Small intestine (tissue), 7 donors: ENCODE data around the gene SYT8. TPM values are rescaled to one million over a fixed set of nuclear protein-coding genes. Genes with fewer than 3 reads are reported as not detected.

Experiments used
- DNase-seq, 2 donors: peaks; one replicate each; pipeline versions ENCODE4 v3.0.0 to v3.0.0-alpha.2; 2013
- FAIRE-seq: peaks from 2 replicates; lab custom pipeline; 2012; peaks lifted over from hg19 to GRCh38; lab: Jason Lieb, UNC
- H3K27ac ChIP-seq, 3 donors: one replicate each; pipeline ENCODE4 v1.5.1; 2013; ENCODE audit warnings: low read length in 2 of 3, mild to moderate bottlenecking in 2 of 3, control low read depth in 1 of 3, inconsistent platforms in 1 of 3, low read depth in 1 of 3, moderate library complexity in 1 of 3
- H3K27me3 ChIP-seq, 3 donors: one replicate each; pipeline ENCODE4 v1.6.1; 2013; ENCODE audit warnings: low read length in 3 of 3, inconsistent platforms in 1 of 3; ENCODE audit not compliant: control insufficient read depth in 3 of 3, insufficient read depth in 3 of 3
- H3K36me3 ChIP-seq, 3 donors: one replicate each; pipeline ENCODE4 v1.6.1; 2013; ENCODE audit warnings: low read length in 3 of 3, inconsistent platforms in 1 of 3, low read depth in 1 of 3, mild to moderate bottlenecking in 1 of 3, moderate library complexity in 1 of 3; ENCODE audit not compliant: control insufficient read depth in 3 of 3, insufficient read depth in 2 of 3
- H3K4me1 ChIP-seq, 3 donors: one replicate each; pipeline ENCODE4 v1.6.1; 2013; ENCODE audit warnings: low read length in 2 of 3, inconsistent platforms in 1 of 3, low read depth in 1 of 3, mild to moderate bottlenecking in 1 of 3, moderate library complexity in 1 of 3; ENCODE audit not compliant: control insufficient read depth in 3 of 3, insufficient read depth in 2 of 3
- H3K4me3 ChIP-seq, 3 donors: one replicate each; pipeline ENCODE4 v1.5.1; 2013; ENCODE audit warnings: low read length in 3 of 3, control low read depth in 1 of 3, inconsistent platforms in 1 of 3, low read depth in 1 of 3, mild to moderate bottlenecking in 1 of 3, moderate library complexity in 1 of 3
- H3K9me3 ChIP-seq, 2 donors: one replicate each; pipeline ENCODE4 v1.6.1; 2013; ENCODE audit warnings: low read depth in 1 of 2, low read length in 1 of 2; ENCODE audit not compliant: control insufficient read depth in 2 of 2, insufficient read depth in 1 of 2
- WGBS, 3 donors: extraction: QIAGEN DNeasy Blood & Tissue Kit; methylation state at CpG; one replicate each; pipeline ENCODE4 v1.1.7; 2013; 5-methylcytosine and 5-hydroxymethylcytosine counted together
- polyA plus RNA-seq, 4 donors: library from polyadenylated mRNA; stranded (reverse) in 3 of 4; unstranded in 1 of 4; fragments of 200-250 nt in 3 of 4; fragments of 120-200 nt in 1 of 4; gene quantifications; one replicate each; pipeline versions ENCODE4 v1.2.1 to v1.2.3, GENCODE V29; 2013
- donor health status: healthy with polysubstance abuse.
- donor health status: control.
- donor health status: control.
- donor health status: Bipolar disorder and iron deficiency.
- donor health status: healthy.

SYT8 gene
- polyA plus RNA-seq, 4 donors, result 3.1 to 46.5 (median 24.2) TPM

- H3K36me3 ChIP-seq, result no peaks in the 10 kb centered on the region
- WGBS, 3 donors, result 76 to 88% (median 87%) methylated on average over 27 to 32 of the region's 32 CpGs
- no peak for DNase-seq
- peak within 1 kb of the TSS in 1 of 3 donors; percentile 38 for H3K27ac ChIP-seq
- no peaks in the 10 kb centered on the region for H3K9me3 ChIP-seq
- no peaks in the 10 kb centered on the region for H3K27me3 ChIP-seq
- FAIRE-seq, result no peak
- H3K4me3 ChIP-seq, result no peak within 1 kb of the TSS
- peaks cover 0 to 24% (median 8%) of the 10 kb centered on the region in 3 donors for H3K4me1 ChIP-seq
These were observed 3.8 kb downstream of the SYT8 start, which contains the start of gene TNNI2 for GRCh38 chr11:1838426-1839144. TSS of gene TNNI2 (plus strand) at chr11:1838981. CDS start at chr11:1839697, 716 bp downstream.

GRCh38 chr11:1839204-1839923, 4.6 kb downstream of the SYT8 start:
- DNase-seq (no peak), FAIRE-seq (no peak)
- Histone ChIP-seq H3K9me3 (no peaks in the 10 kb centered on the region), H3K36me3 (no peaks in the 10 kb centered on the region), H3K4me1 (peaks cover 0 to 22% (median 12%) of the 10 kb centered on the region in 3 donors), H3K4me3 (no peak overlapping the region), H3K27ac (peak overlapping the region in 1 of 3 donors; percentile 38), H3K27me3 (no peaks in the 10 kb centered on the region)
- WGBS, 3 donors, result 60 to 76% (median 74%) methylated on average over 12 of the region's 12 CpGs

GRCh38 chr11:1839924-1840779, 5.4 kb downstream of the SYT8 start:
- no peak for FAIRE-seq
- H3K4me1 ChIP-seq, result peaks cover 0 to 18% (median 5%) of the 10 kb centered on the region in 3 donors
- no peak overlapping the region for H3K27ac ChIP-seq
- H3K4me3 ChIP-seq, result no peak overlapping the region
- 70 to 81% (median 78%) methylated on average over 20 to 26 of the region's 26 CpGs for WGBS, 3 donors
- H3K27me3 ChIP-seq, result no peaks in the 10 kb centered on the region
- no peaks in the 10 kb centered on the region for H3K9me3 ChIP-seq
- no peaks in the 10 kb centered on the region for H3K36me3 ChIP-seq
- peak in 1 of 2 donors; percentile 24 for DNase-seq

GRCh38 chr11:1840780-1841480, 6.1 kb downstream of the SYT8 start:
- H3K4me3 ChIP-seq, result no peak overlapping the region
- FAIRE-seq (no peak), DNase-seq (no peak)
- H3K36me3 ChIP-seq, result no peaks in the 10 kb centered on the region
- no peaks in the 10 kb centered on the region for H3K27me3 ChIP-seq
- peaks cover 0 to 16% (median 5%) of the 10 kb centered on the region in 3 donors for H3K4me1 ChIP-seq
- 81 to 91% (median 85%) methylated on average over 31 to 37 of the region's 37 CpGs for WGBS, 3 donors
- H3K9me3 ChIP-seq, result no peaks in the 10 kb centered on the region
- H3K27ac ChIP-seq, result no peak overlapping the region

GRCh38 chr11:1841511-1842148, 6.8 kb downstream of the SYT8 start:
- H3K4me1 ChIP-seq, result peaks cover 0 to 16% (median 5%) of the 10 kb centered on the region in 3 donors
- no peaks in the 10 kb centered on the region for H3K36me3 ChIP-seq
- DNase-seq (no peak), FAIRE-seq (no peak)
- H3K27me3 ChIP-seq, result no peaks in the 10 kb centered on the region
- no peaks in the 10 kb centered on the region for H3K9me3 ChIP-seq
- H3K27ac ChIP-seq, result no peak overlapping the region
- 83 to 93% (median 88%) methylated on average over 16 to 19 of the region's 19 CpGs for WGBS, 3 donors
- H3K4me3 ChIP-seq, result no peak overlapping the region

- Histone ChIP-seq H3K27ac (no peak overlapping the region), H3K9me3 (no peaks in the 10 kb centered on the region), H3K4me1 (peaks cover 0 to 15% (median 5%) of the 10 kb centered on the region in 3 donors), H3K4me3 (no peak overlapping the region), H3K36me3 (no peaks in the 10 kb centered on the region), H3K27me3 (no peaks in the 10 kb centered on the region)
- DNase-seq (no peak), FAIRE-seq (no peak)
- WGBS, 3 donors, result 68 to 86% (median 72%) methylated on average over 25 to 29 of the region's 29 CpGs
These were observed 7.6 kb downstream of the SYT8 start for GRCh38 chr11:1842149-1843097.

- Histone ChIP-seq H3K36me3 (no peaks in the 10 kb centered on the region), H3K9me3 (no peaks in the 10 kb centered on the region), H3K4me3 (no peak overlapping the region), H3K27me3 (no peaks in the 10 kb centered on the region), H3K4me1 (peaks cover 0 to 9% (median 5%) of the 10 kb centered on the region in 3 donors), H3K27ac (no peak overlapping the region)
- no peak for DNase-seq
- no peak for FAIRE-seq
- 69 to 75% (median 72%) methylated on average over 11 of the region's 11 CpGs for WGBS, 3 donors
These were observed 8.3 kb downstream of the SYT8 start for GRCh38 chr11:1843098-1843473.
